GM12892 (cell line): ENCODE measurements around the gene ZBTB20.
"Not testable (repeated sequence)": the region's sequence is repeated elsewhere in the genome, so short reads cannot be mapped to it uniquely, and the experiment has no call there.

Source experiments
- DNase-seq: peaks from one replicate; pipeline ENCODE4 v3.0.0; 2011; ENCODE audit not compliant: insufficient read length
- FAIRE-seq: peaks from 2 replicates; lab custom pipeline; 2011; peaks lifted over from hg19 to GRCh38; lab: Jason Lieb, UNC
- POLR2A ChIP-seq: IDR thresholded peaks from 2 replicates; pipeline ENCODE4 v1.6.1; 2011; ENCODE audit warnings: low read depth, low read length, control low read depth
- POLR2AphosphoS5 ChIP-seq: IDR thresholded peaks from 2 replicates; pipeline ENCODE4 v1.6.1; 2011; ENCODE audit warnings: low read depth, low read length, control low read depth
- TAF1 ChIP-seq: IDR thresholded peaks from 2 replicates; pipeline ENCODE4 v1.6.1; 2011; ENCODE audit warnings: low read depth, mild to moderate bottlenecking, control low read depth, low read length, borderline replicate concordance

The ZBTB20 gene

GRCh38 chr3:114680299-114680698, 466.8 kb downstream of the ZBTB20 start:
- TF ChIP-seq TAF1 (no peak), POLR2A (no peak), POLR2AphosphoS5 (no peak)
- DNase-seq, result no peak
- no peak for FAIRE-seq

GRCh38 chr3:114679773-114680172, 467.3 kb downstream of the ZBTB20 start:
- not testable (repeated sequence) for DNase-seq, FAIRE-seq

- DNase-seq (no peak), FAIRE-seq (no peak)
- no peak for TF ChIP-seq POLR2AphosphoS5
- no peak for TF ChIP-seq POLR2A
- TF ChIP-seq TAF1, result no peak
Observed at GRCh38 chr3:114675104-114675503, 472.0 kb downstream of the ZBTB20 start.

- FAIRE-seq, result no peak
- no peak for DNase-seq
- no peak for TF ChIP-seq TAF1
Observed at GRCh38 chr3:114674036-114674435, 473.1 kb downstream of the ZBTB20 start.

- DNase-seq (no peak), FAIRE-seq (no peak)
- TF ChIP-seq TAF1 (no peak), POLR2A (no peak), POLR2AphosphoS5 (no peak)
Observed at GRCh38 chr3:114673481-114673880, 473.6 kb downstream of the ZBTB20 start.

GRCh38 chr3:114672692-114673447, 474.2 kb downstream of the ZBTB20 start:
- FAIRE-seq, result no peak
- TF ChIP-seq POLR2AphosphoS5 (no peak), POLR2A (no peak), TAF1 (no peak)
- DNase-seq, result no peak

GRCh38 chr3:114671741-114672510, 475.2 kb downstream of the ZBTB20 start:
- DNase-seq, result no peak
- TF ChIP-seq POLR2AphosphoS5 (no peak), POLR2A (no peak), TAF1 (no peak)
- no peak for FAIRE-seq

GRCh38 chr3:114669614-114670013, 477.5 kb downstream of the ZBTB20 start:
- DNase-seq (no peak), FAIRE-seq (no peak)
- no peak for TF ChIP-seq TAF1
- TF ChIP-seq POLR2A, result no peak
- no peak for TF ChIP-seq POLR2AphosphoS5

GRCh38 chr3:114668099-114668498, 479.0 kb downstream of the ZBTB20 start:
- FAIRE-seq, result no peak

GRCh38 chr3:114666623-114667022, 480.5 kb downstream of the ZBTB20 start:
- TF ChIP-seq TAF1 (no peak), POLR2A (no peak), POLR2AphosphoS5 (no peak)
- FAIRE-seq, result no peak
- no peak for DNase-seq

More at GRCh38 chr3:114668099-114668498, 479.0 kb downstream of the ZBTB20 start:
- DNase-seq, result no peak
- TF ChIP-seq POLR2AphosphoS5, result no peak
- no peak for TF ChIP-seq TAF1
- no peak for TF ChIP-seq POLR2A

GRCh38 chr3:114664006-114664405, 483.1 kb downstream of the ZBTB20 start:
- DNase-seq, result no peak
- TF ChIP-seq TAF1, result no peak
- no peak for TF ChIP-seq POLR2A
- no peak for TF ChIP-seq POLR2AphosphoS5
- no peak for FAIRE-seq

- no peak for TF ChIP-seq POLR2AphosphoS5
- no peak for TF ChIP-seq POLR2A
- no peak for TF ChIP-seq TAF1
- no peak for DNase-seq
- FAIRE-seq, result no peak
Observed at GRCh38 chr3:114660808-114661207, 486.3 kb downstream of the ZBTB20 start.
